ENCODE data around the gene ST3GAL3.

Gene ST3GAL3

GRCh38 chr1:43882763-43883162, 175.4 kb downstream of the ST3GAL3 start:
- FAIRE-seq, result no peak

GRCh38 chr1:43883321-43883720, 176.0 kb downstream of the ST3GAL3 start:
- FAIRE-seq, result no peak

GRCh38 chr1:43885279-43885801, 178.0 kb downstream of the ST3GAL3 start:
- FAIRE-seq, result no peak

GRCh38 chr1:43887748-43888147, 180.4 kb downstream of the ST3GAL3 start:
- no peak for FAIRE-seq

GRCh38 chr1:43890815-43891214, 183.5 kb downstream of the ST3GAL3 start:
- no peak for FAIRE-seq

GRCh38 chr1:43893006-43893405, 185.7 kb downstream of the ST3GAL3 start:
- no peak for FAIRE-seq

GRCh38 chr1:43898981-43899380, 191.6 kb downstream of the ST3GAL3 start:
- FAIRE-seq, result no peak

- no peak for FAIRE-seq
Observed at GRCh38 chr1:43900386-43900785, 193.1 kb downstream of the ST3GAL3 start.

- FAIRE-seq, result no peak
Observed at GRCh38 chr1:43901196-43901961, 194.0 kb downstream of the ST3GAL3 start.

GRCh38 chr1:43902058-43902831, 194.9 kb downstream of the ST3GAL3 start:
- FAIRE-seq, result no peak

- no peak for FAIRE-seq
Observed at GRCh38 chr1:43904660-43905551, 197.6 kb downstream of the ST3GAL3 start.

GRCh38 chr1:43908226-43908625, 200.9 kb downstream of the ST3GAL3 start:
- no peak for FAIRE-seq

GRCh38 chr1:43908858-43909257, 201.5 kb downstream of the ST3GAL3 start:
- no peak for FAIRE-seq

GRCh38 chr1:43910343-43910742, 203.0 kb downstream of the ST3GAL3 start:
- no peak for FAIRE-seq

- FAIRE-seq, result no peak
Observed at GRCh38 chr1:43912607-43913006, 205.3 kb downstream of the ST3GAL3 start.

GRCh38 chr1:43913051-43913501, 205.7 kb downstream of the ST3GAL3 start:
- no peak for FAIRE-seq

GRCh38 chr1:43913666-43914360, 206.5 kb downstream of the ST3GAL3 start:
- FAIRE-seq, result no peak

- no peak for FAIRE-seq
Observed at GRCh38 chr1:43914576-43915525, 207.5 kb downstream of the ST3GAL3 start.

GRCh38 chr1:43919906-43920305, 212.6 kb downstream of the ST3GAL3 start:
- no peak for FAIRE-seq

- FAIRE-seq, result no peak
Observed at GRCh38 chr1:43921022-43921421, 213.7 kb downstream of the ST3GAL3 start.

GRCh38 chr1:43924516-43924915, 217.2 kb downstream of the ST3GAL3 start:
- FAIRE-seq, result no peak

Measured in islet of Langerhans (tissue), 1 donor.